Thyroid gland (tissue), 4 donors: ENCODE data around the gene MYO18A. TPM values are rescaled to one million over a fixed set of nuclear protein-coding genes. Genes with fewer than 3 reads are reported as not detected.
A peak's percentile ranks its signal among the peaks of the same experiment; 100 is the strongest.

ENCODE experiments used
- DNase-seq, 2 donors: peaks; one replicate each; pipeline ENCODE4 v3.0.0-alpha.2; 2019
- H3K27ac ChIP-seq, 3 donors: fragments of 200-600 bp; sonication (generic); 1 replicate in 2 of 3; 2 replicates in 1 of 3; pipeline ENCODE4 v1.5.1; 2016 to 2019; ENCODE audit warnings: mild to moderate bottlenecking in 1 of 3, moderate library complexity in 1 of 3
- H3K27me3 ChIP-seq: fragments of 200-600 bp; sonication (generic); one replicate; pipeline ENCODE4 v1.5.1; 2019
- H3K36me3 ChIP-seq, 2 donors: fragments of 200-600 bp; sonication (generic); one replicate each; pipeline ENCODE4 v1.5.1; 2016 to 2019
- H3K4me1 ChIP-seq, 2 donors: fragments of 200-600 bp; sonication (generic); one replicate each; pipeline ENCODE4 v1.5.1; 2017 to 2019
- H3K4me3 ChIP-seq, 3 donors: fragments of 200-600 bp; sonication (generic); replicated peaks in 1 of 3; 1 replicate in 2 of 3; 2 replicates in 1 of 3; pipeline ENCODE4 v1.5.1; 2016; ENCODE audit warnings: mild to moderate bottlenecking in 1 of 3
- H3K9me3 ChIP-seq: fragments of 200-600 bp; sonication (generic); one replicate; pipeline ENCODE4 v1.5.1; 2017
- CTCF ChIP-seq, 6 experiments: fragments of 200-600 bp in 3 of 6; fragments of 450-650 bp in 3 of 6; sonication (generic) in 3 of 6; IDR thresholded peaks; one replicate each; pipeline ENCODE4 v1.5.1; 2016 to 2019; ENCODE audit warnings: antibody characterized with exemption in 6 of 6, mild to moderate bottlenecking in 2 of 6, inconsistent platforms in 1 of 6, moderate library complexity in 1 of 6
- POLR2A ChIP-seq, 2 donors: fragments of 450-650 bp; IDR thresholded peaks; one replicate each; pipeline ENCODE4 v1.6.1; 2017; ENCODE audit warnings: antibody characterized with exemption in 2 of 2, mild to moderate bottlenecking in 2 of 2, moderate library complexity in 1 of 2
- WGBS, 2 donors: methylation state at CpG; one replicate each; pipeline ENCODE4 v1.1.5; 2017; 5-methylcytosine and 5-hydroxymethylcytosine counted together
- intact Hi-C: fragments of 100-400 bp; cut with DNase I; formaldehyde crosslinking; loops from one replicate; pipeline ENCODE4 v1.15.1; 2023
- total RNA-seq, 4 donors: library from RNA; depleted of rRNA; stranded (reverse); fragments of >200 nt; gene quantifications; one replicate each; pipeline ENCODE4 v1.2.3, GENCODE V29; 2016

The MYO18A gene
- total RNA-seq, 4 donors from 2014 or later, result 32.1 to 49.8 (median 40.6) TPM

- intact Hi-C loops, result no loop called here
- no peaks in the 10 kb centered on the region for H3K9me3 ChIP-seq
- H3K27ac ChIP-seq, result peak overlapping the region; percentile 6 to 68 (median 61)
- H3K36me3 ChIP-seq, result peaks cover 23 to 27% of the 10 kb centered on the region in 2 donors
- WGBS, 2 donors, result 78 to 87% methylated on average over 8 to 10 of the region's 11 CpGs
- H3K4me1 ChIP-seq, result peaks cover 7 to 30% of the 10 kb centered on the region in 2 donors
- DNase-seq, result peak in 1 of 2 donors; percentile 33
- TF ChIP-seq CTCF (IDR thresholded peaks at IDR 0.05) (peak in 1 of 6 experiments; percentile 10), POLR2A (IDR thresholded peaks at IDR 0.05) (no peak)
- no peaks in the 10 kb centered on the region for H3K27me3 ChIP-seq
- no peak overlapping the region for H3K4me3 ChIP-seq
Measured at GRCh38 chr17:29107933-29108822, 72.0 kb downstream of the MYO18A start.

GRCh38 chr17:29107084-29107483, 73.1 kb downstream of the MYO18A start:
- H3K27ac ChIP-seq, result peak overlapping the region in 2 of 3 donors; percentile 14 to 68
- no peak overlapping the region for H3K4me3 ChIP-seq
- H3K9me3 ChIP-seq, result no peaks in the 10 kb centered on the region
- TF ChIP-seq CTCF (IDR thresholded peaks at IDR 0.05), result no peak
- no peak for TF ChIP-seq POLR2A (IDR thresholded peaks at IDR 0.05)
- H3K36me3 ChIP-seq, result peaks cover 27 to 28% of the 10 kb centered on the region in 2 donors
- intact Hi-C loops, result no loop called here
- H3K27me3 ChIP-seq, result no peaks in the 10 kb centered on the region
- H3K4me1 ChIP-seq, result peaks cover 5 to 19% of the 10 kb centered on the region in 2 donors
- DNase-seq, result no peak
- WGBS, 2 donors, result 89 to 99% methylated on average over 9 of the region's 9 CpGs

- H3K4me3 ChIP-seq, result no peak overlapping the region
- no peaks in the 10 kb centered on the region for H3K27me3 ChIP-seq
- WGBS, 2 donors, result 72 to 91% methylated on average over 3 to 4 of the region's 4 CpGs
- H3K4me1 ChIP-seq, result peaks cover 0 to 8% of the 10 kb centered on the region in 2 donors
- TF ChIP-seq CTCF (IDR thresholded peaks at IDR 0.05), result no peak
- no peak for TF ChIP-seq POLR2A (IDR thresholded peaks at IDR 0.05)
- DNase-seq, result no peak
- intact Hi-C loops, result no loop called here
- no peak overlapping the region for H3K27ac ChIP-seq
- H3K9me3 ChIP-seq, result no peaks in the 10 kb centered on the region
- H3K36me3 ChIP-seq, result peaks cover 23 to 35% of the 10 kb centered on the region in 2 donors
Measured at GRCh38 chr17:29103341-29103740, 76.9 kb downstream of the MYO18A start.

- 87 to 89% methylated on average over 11 of the region's 11 CpGs for WGBS, 2 donors
- no peaks in the 10 kb centered on the region for H3K27me3 ChIP-seq
- peaks cover 0 to 3% of the 10 kb centered on the region in 2 donors for H3K4me1 ChIP-seq
- intact Hi-C loops, result no loop called here
- no peak for DNase-seq
- H3K4me3 ChIP-seq, result no peak overlapping the region
- H3K9me3 ChIP-seq, result no peaks in the 10 kb centered on the region
- H3K27ac ChIP-seq, result no peak overlapping the region
- H3K36me3 ChIP-seq, result peaks cover 28 to 40% of the 10 kb centered on the region in 2 donors
- TF ChIP-seq CTCF (IDR thresholded peaks at IDR 0.05), result no peak
- TF ChIP-seq POLR2A (IDR thresholded peaks at IDR 0.05), result no peak
Measured at GRCh38 chr17:29102741-29103181, 77.4 kb downstream of the MYO18A start.

GRCh38 chr17:29102046-29102445, 78.2 kb downstream of the MYO18A start:
- no peak overlapping the region for H3K27ac ChIP-seq
- peaks cover 36 to 47% of the 10 kb centered on the region in 2 donors for H3K36me3 ChIP-seq
- intact Hi-C loops, result no loop called here
- no peak for DNase-seq
- WGBS, 2 donors, result 75 to 95% methylated on average over 2 to 3 of the region's 3 CpGs
- no peaks in the 10 kb centered on the region for H3K9me3 ChIP-seq
- no peak for TF ChIP-seq CTCF (IDR thresholded peaks at IDR 0.05)
- no peaks in the 10 kb centered on the region for H3K4me1 ChIP-seq
- H3K27me3 ChIP-seq, result no peaks in the 10 kb centered on the region
- no peak overlapping the region for H3K4me3 ChIP-seq
